RWPE2 (cell line): ENCODE measurements around the gene WWOX.
A peak's percentile ranks its signal among the peaks of the same experiment; 100 is the strongest.

Experiments
- ATAC-seq: fragments of 200-7000 bp; cut with Tn5 transposase; 3 replicates; pipeline ENCODE4 v1.9.1; 2021; ENCODE audit warnings: low read depth
- DNase-seq: peaks from one replicate; pipeline ENCODE4 v3.0.0-alpha.2; 2020; ENCODE audit warnings: low spot score
- H3K27ac ChIP-seq: fragments of 450-650 bp; 2 replicates; pipeline ENCODE4 v1.5.1; 2017; ENCODE audit warnings: mild to moderate bottlenecking; ENCODE audit not compliant: poor library complexity, severe bottlenecking
- H3K27me3 ChIP-seq: fragments of 250-450 bp; sonication (Bioruptor Pico); 2 replicates; pipeline ENCODE4 v1.5.1; 2021; ENCODE audit warnings: mild to moderate bottlenecking, moderate library complexity; ENCODE audit not compliant: insufficient read depth, poor library complexity, severe bottlenecking
- H3K36me3 ChIP-seq: fragments of 250-450 bp; sonication (Bioruptor Pico); 2 replicates; pipeline ENCODE4 v1.5.1; 2020; ENCODE audit warnings: low read depth, mild to moderate bottlenecking, moderate library complexity
- H3K4me1 ChIP-seq: fragments of 250-450 bp; sonication (Bioruptor Pico); 2 replicates; pipeline ENCODE4 v1.5.1; 2021; ENCODE audit warnings: mild to moderate bottlenecking, moderate library complexity; ENCODE audit not compliant: insufficient read depth, poor library complexity, severe bottlenecking
- H3K4me3 ChIP-seq: fragments of 250-450 bp; sonication (Bioruptor Pico); 2 replicates; pipeline ENCODE4 v1.5.1; 2021; ENCODE audit warnings: mild to moderate bottlenecking, moderate library complexity; ENCODE audit not compliant: severe bottlenecking
- H3K9me3 ChIP-seq: fragments of 250-450 bp; sonication (Bioruptor Pico); 2 replicates; pipeline ENCODE4 v1.5.1; 2021; ENCODE audit warnings: mild to moderate bottlenecking, moderate library complexity; ENCODE audit not compliant: severe bottlenecking
- CTCF ChIP-seq: fragments of 450-650 bp; IDR thresholded peaks from one replicate; pipeline ENCODE4 v1.5.1; 2017; ENCODE audit warnings: mild to moderate bottlenecking, moderate library complexity; ENCODE audit not compliant: poor library complexity, severe bottlenecking

Gene WWOX

GRCh38 chr16:78773706-78774105, 674.3 kb downstream of the WWOX start:
- Histone ChIP-seq H3K4me1 (no peaks in the 10 kb centered on the region), H3K9me3 (no peaks in the 10 kb centered on the region), H3K36me3 (no peaks in the 10 kb centered on the region), H3K27ac (no peak overlapping the region), H3K4me3 (no peak overlapping the region), H3K27me3 (no peaks in the 10 kb centered on the region)
- ATAC-seq (no peak), DNase-seq (no peak)
- no peak for TF ChIP-seq CTCF

DNA sequence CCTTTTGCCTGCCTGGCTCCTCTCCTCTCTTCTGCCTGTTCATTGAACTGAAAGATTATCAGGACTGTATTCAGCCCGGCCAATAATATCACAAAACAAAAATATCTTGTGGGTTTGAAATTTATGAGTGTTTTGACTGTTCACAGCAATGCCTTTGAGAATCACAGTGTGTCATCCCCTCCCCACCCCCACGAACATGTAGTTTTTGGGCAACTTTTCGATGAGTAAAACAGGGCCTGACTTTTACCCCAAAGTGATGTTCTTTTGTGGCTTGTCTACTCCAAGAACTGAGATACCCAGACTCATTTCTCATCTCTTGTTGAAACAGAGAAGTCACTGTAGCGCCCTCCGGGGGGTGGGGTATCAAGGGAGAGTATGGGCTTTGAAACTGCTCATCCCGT, 675.7 kb downstream of the WWOX start:
- ATAC-seq: no peak
- no peaks in the 10 kb centered on the region for H3K36me3 ChIP-seq
- TF ChIP-seq CTCF: no peak
- no peaks in the 10 kb centered on the region for H3K27me3 ChIP-seq
- DNase-seq: no peak
- H3K9me3 ChIP-seq: no peaks in the 10 kb centered on the region
- no peak overlapping the region for H3K27ac ChIP-seq
- no peaks in the 10 kb centered on the region for H3K4me1 ChIP-seq
- no peak overlapping the region for H3K4me3 ChIP-seq

- H3K27ac ChIP-seq: no peak overlapping the region
- no peaks in the 10 kb centered on the region for H3K9me3 ChIP-seq
- H3K27me3 ChIP-seq: no peaks in the 10 kb centered on the region
- TF ChIP-seq CTCF: no peak
- peak; percentile 70 for ATAC-seq
- no peak for DNase-seq
- H3K4me1 ChIP-seq: no peaks in the 10 kb centered on the region
- no peaks in the 10 kb centered on the region for H3K36me3 ChIP-seq
- H3K4me3 ChIP-seq: no peak overlapping the region
Measured at GRCh38 chr16:78778101-78779004, 678.9 kb downstream of the WWOX start.

- H3K4me1 ChIP-seq: no peaks in the 10 kb centered on the region
- no peaks in the 10 kb centered on the region for H3K9me3 ChIP-seq
- DNase-seq: no peak
- H3K27ac ChIP-seq: no peak overlapping the region
- H3K27me3 ChIP-seq: no peaks in the 10 kb centered on the region
- no peak for TF ChIP-seq CTCF
- ATAC-seq: no peak
- H3K4me3 ChIP-seq: no peak overlapping the region
- H3K36me3 ChIP-seq: no peaks in the 10 kb centered on the region
Measured at GRCh38 chr16:78780808-78781207, 681.4 kb downstream of the WWOX start.

- TF ChIP-seq CTCF: no peak
- Histone ChIP-seq H3K9me3 (no peaks in the 10 kb centered on the region), H3K36me3 (no peaks in the 10 kb centered on the region), H3K4me1 (no peaks in the 10 kb centered on the region), H3K27me3 (no peaks in the 10 kb centered on the region), H3K4me3 (no peak overlapping the region), H3K27ac (no peak overlapping the region)
- no peak for DNase-seq
- ATAC-seq: no peak
Measured at GRCh38 chr16:78782572-78782971, 683.1 kb downstream of the WWOX start.
